Kidney epithelial cell (primary cell): ENCODE results near the gene FTO. TPM values are rescaled to one million over a fixed set of nuclear protein-coding genes. Genes with fewer than 3 reads are reported as not detected.

Source experiments
- DNase-seq: peaks from one replicate; pipeline ENCODE4 v3.0.0-alpha.2; 2010; ENCODE audit warnings: low read depth
- H3K27me3 ChIP-seq: 2 replicates; pipeline ENCODE4 v1.6.0; 2011; ENCODE audit warnings: low read length; ENCODE audit not compliant: control insufficient read depth, insufficient read depth
- H3K36me3 ChIP-seq: 2 replicates; pipeline ENCODE4 v1.5.1; 2011; ENCODE audit warnings: low read length; ENCODE audit not compliant: control insufficient read depth, insufficient read depth
- H3K4me3 ChIP-seq: 2 replicates; pipeline ENCODE4 v1.5.1; 2011; ENCODE audit warnings: low read depth, mild to moderate bottlenecking, control low read depth, low read length
- total RNA-seq: library from RNA; depleted of rRNA; stranded (reverse); fragments of >200 nt; gene quantifications from 2 replicates; pipeline ENCODE4 v1.2.3, GENCODE V29; 2015
- TF ChIP-seq, protein P1 (sequence below): IDR thresholded peaks from 2 replicates; pipeline ENCODE4 v1.5.1; 2011; ENCODE audit warnings: mild to moderate bottlenecking, moderate library complexity, low read length, control low read depth, inconsistent platforms; ENCODE audit not compliant: insufficient read depth, poor library complexity, severe bottlenecking

FTO gene
- total RNA-seq, 1 donor from 2014 or later: 66.9 TPM

DNA sequence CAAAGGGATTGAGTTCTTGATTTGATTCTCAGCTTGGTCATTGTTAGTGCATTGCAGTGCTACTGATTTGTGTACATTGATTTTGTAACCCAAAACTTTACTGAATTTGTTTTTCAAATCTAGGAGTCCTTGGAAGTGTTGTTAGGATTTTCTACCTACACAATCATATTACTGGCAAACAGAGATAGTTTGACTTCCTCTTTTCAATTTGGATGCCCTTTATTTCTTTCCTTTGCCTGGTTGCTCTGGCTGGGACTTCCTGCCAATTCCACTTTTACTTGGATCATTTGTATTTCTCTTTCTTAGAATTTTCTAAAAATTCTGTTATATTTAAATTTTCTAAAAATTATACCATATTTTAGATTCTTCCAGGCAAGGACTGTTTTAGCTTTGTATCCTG, 151.1 kb downstream of the FTO start:
- H3K27me3 ChIP-seq: no peaks in the 10 kb centered on the region

DNA sequence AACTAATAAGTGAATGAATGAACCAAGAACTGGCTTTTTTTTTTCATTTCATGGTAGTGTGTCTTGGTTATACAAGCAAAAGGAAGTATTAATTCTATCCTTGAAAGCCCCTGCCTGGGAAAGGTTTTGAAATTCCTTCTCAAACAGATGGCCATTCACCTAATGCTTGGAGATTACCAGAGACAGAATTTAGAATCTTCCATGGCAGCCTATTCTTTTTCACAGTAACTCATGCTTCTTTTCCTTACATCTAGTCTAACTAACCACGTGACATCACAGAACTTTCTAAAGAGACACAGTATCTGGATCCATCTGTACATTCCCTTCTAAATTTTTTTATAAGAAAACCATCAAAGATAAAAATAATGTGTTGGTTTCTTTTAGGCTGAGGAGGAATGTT, 151.6 kb downstream of the FTO start:
- no peak for DNase-seq
- H3K4me3 ChIP-seq: no peak overlapping the region
- no peaks in the 10 kb centered on the region for H3K27me3 ChIP-seq
- TF ChIP-seq, protein P1, sequence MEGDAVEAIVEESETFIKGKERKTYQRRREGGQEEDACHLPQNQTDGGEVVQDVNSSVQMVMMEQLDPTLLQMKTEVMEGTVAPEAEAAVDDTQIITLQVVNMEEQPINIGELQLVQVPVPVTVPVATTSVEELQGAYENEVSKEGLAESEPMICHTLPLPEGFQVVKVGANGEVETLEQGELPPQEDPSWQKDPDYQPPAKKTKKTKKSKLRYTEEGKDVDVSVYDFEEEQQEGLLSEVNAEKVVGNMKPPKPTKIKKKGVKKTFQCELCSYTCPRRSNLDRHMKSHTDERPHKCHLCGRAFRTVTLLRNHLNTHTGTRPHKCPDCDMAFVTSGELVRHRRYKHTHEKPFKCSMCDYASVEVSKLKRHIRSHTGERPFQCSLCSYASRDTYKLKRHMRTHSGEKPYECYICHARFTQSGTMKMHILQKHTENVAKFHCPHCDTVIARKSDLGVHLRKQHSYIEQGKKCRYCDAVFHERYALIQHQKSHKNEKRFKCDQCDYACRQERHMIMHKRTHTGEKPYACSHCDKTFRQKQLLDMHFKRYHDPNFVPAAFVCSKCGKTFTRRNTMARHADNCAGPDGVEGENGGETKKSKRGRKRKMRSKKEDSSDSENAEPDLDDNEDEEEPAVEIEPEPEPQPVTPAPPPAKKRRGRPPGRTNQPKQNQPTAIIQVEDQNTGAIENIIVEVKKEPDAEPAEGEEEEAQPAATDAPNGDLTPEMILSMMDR: no peak
- H3K36me3 ChIP-seq: no peaks in the 10 kb centered on the region

More for the DNA sequence above, 151.1 kb downstream of the FTO start:
- no peak overlapping the region for H3K4me3 ChIP-seq
- TF ChIP-seq, protein P1: no peak
- no peaks in the 10 kb centered on the region for H3K36me3 ChIP-seq
- DNase-seq: no peak

DNA sequence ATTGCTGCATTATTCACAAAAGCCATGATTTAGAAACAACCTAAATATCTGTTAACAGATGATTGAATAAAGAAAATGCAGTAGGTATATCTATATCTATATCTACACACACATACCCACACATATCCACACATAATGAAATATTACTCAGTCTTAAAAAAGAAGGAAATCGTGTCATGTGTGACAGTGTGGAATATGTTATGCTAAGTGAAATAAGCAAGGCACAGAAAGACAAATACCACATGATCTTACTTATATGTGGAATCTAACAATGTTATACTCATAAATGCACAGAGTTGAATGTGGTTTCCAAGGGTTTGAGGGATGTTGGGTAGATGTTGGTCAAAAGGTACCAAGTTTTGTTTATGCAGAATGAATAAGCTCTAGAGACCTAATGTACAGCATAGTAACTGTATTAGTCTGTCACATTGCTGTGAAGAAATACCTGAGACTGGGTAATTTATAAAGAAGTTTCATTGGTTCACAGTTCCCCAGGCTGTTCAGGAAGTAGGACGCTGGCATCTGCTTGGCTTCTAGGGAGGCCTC, 156.1 kb downstream of the FTO start:
- TF ChIP-seq, protein P1: no peak
- H3K27me3 ChIP-seq: no peaks in the 10 kb centered on the region
- no peaks in the 10 kb centered on the region for H3K36me3 ChIP-seq
- no peak overlapping the region for H3K4me3 ChIP-seq
- DNase-seq: no peak

DNA sequence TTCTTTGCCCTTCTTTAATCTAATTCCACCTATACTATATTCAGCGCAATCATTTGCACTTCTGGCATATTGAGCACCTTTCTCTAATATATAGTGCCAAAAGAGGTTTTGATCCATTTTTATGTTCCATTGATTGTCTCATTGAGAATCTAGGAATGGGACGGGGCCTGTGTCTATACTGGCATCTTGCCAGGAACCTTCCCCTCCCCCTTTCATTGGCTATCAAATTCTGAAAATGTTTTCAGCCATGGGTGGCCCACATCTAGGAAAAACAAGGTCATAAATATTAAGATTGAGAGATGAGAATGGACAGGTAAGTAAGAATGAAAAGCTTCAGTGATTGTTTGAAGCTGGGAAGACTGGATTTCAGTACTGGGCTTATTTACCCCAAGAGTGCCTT, 159.9 kb downstream of the FTO start:
- Histone ChIP-seq H3K36me3 (no peaks in the 10 kb centered on the region), H3K27me3 (no peaks in the 10 kb centered on the region), H3K4me3 (no peak overlapping the region)
- TF ChIP-seq, protein P1: no peak
- no peak for DNase-seq

DNA sequence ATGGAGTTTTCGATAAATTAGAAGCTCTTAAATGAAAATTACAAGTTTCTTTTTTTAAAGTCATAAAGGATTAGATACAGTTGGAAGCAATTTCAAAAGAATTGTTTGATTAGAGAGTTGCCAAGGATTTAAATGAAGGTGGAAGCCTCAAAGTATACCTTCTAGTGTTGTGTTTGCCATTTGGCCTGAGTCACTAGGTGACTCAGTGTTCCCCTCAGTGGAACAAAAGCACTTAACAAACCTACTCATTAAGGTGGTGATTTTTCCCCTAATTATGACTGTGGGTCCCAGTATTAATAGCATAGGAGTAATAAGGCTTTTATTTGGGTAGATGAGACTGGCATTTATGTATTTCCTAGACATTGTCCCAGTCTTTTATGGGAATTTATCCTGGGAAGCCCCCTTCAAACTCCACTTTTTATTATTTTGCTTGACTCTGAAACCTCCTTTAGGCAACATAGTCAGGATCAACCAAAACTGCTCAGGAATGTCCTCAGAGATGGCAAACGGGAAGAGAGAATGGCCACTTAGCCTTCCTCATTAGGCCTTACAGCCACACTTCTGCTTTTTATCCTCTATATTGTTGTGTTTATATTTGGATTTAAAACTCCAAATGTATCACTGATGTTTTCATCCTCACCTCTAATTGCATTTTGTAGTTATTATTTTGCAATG, 161.0 kb downstream of the FTO start:
- no peak for DNase-seq

More for the DNA sequence above, 161.0 kb downstream of the FTO start:
- no peak overlapping the region for H3K4me3 ChIP-seq
- no peaks in the 10 kb centered on the region for H3K27me3 ChIP-seq
- TF ChIP-seq, protein P1: no peak
- no peaks in the 10 kb centered on the region for H3K36me3 ChIP-seq
